Forelimb muscle (tissue), 1 donor: ENCODE measurements around the gene PLK4. TPM values are rescaled to one million over a fixed set of nuclear protein-coding genes. Genes with fewer than 3 reads are reported as not detected.
"Not testable (repeated sequence)": the region's sequence is repeated elsewhere in the genome, so short reads cannot be mapped to it uniquely, and the experiment has no call there.

Source experiments
- DNase-seq: peaks from one replicate; pipeline ENCODE4 v3.0.0-alpha.2; 2013; ENCODE audit warnings: low read depth
- polyA plus RNA-seq: library from polyadenylated mRNA; unstranded; fragments of 120-200 nt; gene quantifications from one replicate; pipeline ENCODE4 v1.2.1, GENCODE V29; 2013; ENCODE audit not compliant: insufficient read length

Gene PLK4
- polyA plus RNA-seq, 1 donor, result 8.9 TPM

DNA sequence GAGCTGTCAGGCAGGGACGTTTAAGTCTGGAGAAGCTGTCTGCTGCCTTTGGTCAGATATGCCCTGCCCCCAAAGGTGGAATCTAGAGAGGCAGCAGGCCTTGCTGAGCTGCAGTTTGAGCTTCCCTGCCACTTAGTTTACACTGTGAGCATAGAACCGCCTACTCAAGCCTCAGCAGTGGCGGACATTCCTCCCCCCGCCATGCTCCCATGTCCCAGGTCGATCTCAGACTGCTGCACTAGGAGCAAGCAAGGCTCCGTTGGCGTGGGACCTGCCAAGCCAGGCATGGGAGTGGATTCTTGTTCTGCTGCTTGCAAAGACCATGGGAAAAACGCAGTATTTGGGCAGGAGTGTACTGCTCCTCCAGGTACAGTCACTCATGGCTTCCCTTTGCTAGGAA is 24.3 kb downstream of the PLK4 start:
- no peak for DNase-seq

GRCh38 chr4:127916512-127916911 is 35.8 kb downstream of the PLK4 start:
- DNase-seq, result no peak

- DNase-seq, result no peak
Observed at GRCh38 chr4:127917151-127917550, 36.5 kb downstream of the PLK4 start.

DNA sequence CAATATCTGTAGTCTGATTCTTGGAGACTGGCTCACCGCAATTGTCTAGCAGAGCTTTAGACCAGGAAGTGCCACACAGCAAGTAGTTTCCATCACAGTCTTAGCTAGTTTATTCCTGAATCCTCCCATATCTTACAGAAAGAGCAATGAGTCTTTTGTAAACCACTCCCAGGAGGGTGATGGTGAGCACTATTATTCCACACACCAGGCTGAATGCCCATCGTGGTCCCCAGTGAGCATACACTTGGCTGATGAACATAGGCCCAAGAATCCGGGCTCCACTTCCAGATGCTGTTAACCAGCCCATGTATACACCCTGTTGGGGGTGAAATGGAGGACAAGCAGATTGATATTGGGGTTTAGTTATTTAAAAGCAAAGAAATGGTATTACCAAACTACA is 39.8 kb downstream of the PLK4 start:
- DNase-seq, result no peak

- DNase-seq, result no peak
Observed at GRCh38 chr4:127922226-127922625, 41.5 kb downstream of the PLK4 start.

DNA sequence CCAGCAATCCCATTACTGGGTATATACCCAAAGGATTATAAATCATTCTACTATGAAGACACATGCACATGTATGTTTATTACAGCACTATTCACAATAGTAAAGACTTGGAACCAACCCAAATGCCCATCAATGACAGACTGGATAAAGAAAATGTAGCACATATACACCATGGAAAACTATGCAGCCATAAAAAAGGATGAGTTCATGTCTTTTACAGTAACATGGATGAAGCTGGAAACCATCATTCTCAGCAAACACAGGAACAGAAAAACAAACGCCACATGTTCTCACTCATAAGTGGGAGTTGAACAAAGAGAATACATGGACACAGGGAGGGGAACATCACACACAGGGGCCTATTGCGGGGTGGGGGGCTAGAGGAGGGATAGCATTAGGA is 45.0 kb downstream of the PLK4 start:
- DNase-seq, result not testable (repeated sequence)

DNA sequence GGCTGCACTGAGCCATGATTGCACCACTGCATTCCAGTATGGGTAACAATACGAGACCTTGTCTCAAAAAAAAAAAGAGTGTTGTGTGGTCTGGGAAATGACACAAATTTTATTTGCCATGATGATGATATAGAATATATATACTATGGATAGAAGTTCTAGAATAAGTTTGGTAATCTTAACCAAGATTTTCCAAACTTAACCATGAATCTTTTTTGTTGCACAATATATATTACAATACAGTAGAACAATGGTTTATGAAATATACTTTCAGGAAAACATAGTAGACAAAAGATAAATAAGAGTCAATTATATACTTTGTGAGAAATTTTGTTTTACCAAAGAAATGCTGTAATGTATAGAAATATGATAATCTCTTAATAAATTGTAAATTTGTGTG is 49.5 kb downstream of the PLK4 start:
- no peak for DNase-seq

DNA sequence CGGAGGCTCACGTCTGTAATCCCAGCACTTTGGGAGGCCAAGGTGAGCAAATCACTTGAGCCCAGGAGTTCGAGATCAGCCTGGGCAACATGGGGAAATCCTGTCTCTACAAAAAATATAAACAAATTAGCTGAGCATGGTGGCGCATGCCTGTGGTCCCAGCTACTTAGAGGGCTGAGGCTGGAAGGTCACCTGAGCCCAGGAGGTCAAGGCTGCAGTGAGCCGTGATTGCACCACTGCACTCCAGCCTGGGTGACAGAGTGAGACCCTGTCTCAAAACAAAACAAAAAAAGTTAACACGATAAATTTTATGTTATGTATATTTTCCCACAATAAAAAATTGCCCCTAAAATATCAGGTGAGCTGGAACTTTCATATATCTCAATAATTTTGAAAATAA is 51.1 kb downstream of the PLK4 start:
- not testable (repeated sequence) for DNase-seq

DNA sequence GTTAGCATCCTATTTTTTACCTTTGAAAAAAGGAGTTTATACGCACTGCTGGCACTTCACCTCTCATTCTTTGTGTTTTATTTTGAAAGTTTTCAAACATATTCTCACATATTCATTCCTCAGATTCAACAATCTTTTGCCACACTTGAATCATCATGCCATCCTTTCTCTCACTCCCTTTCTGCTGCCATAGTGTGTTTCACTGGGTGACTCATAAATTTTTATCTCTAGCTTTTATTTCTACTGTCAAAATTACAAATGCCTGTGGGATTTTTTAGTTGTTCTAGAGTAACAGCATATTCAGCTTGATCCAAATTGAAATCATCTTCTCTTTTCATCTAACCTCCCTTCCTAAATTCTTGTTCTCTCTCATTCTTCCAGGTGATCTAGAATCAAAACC is 56.3 kb downstream of the PLK4 start:
- DNase-seq, result no peak

Other genes starting within 250 kb of the PLK4 start
- 8.1 TPM for gene INTU, start 247.9 kb upstream of the PLK4 start, polyA plus RNA-seq
- not detected for gene SLC25A31, start 150.5 kb upstream of the PLK4 start, polyA plus RNA-seq
- 9.0 TPM for gene HSPA4L, start 98.6 kb upstream of the PLK4 start, polyA plus RNA-seq
- gene MFSD8, start 84.3 kb downstream of the PLK4 start, polyA plus RNA-seq, result 15.4 TPM
- gene ABHD18, start 84.5 kb downstream of the PLK4 start, polyA plus RNA-seq, result 18.2 TPM
- gene LARP1B, start 180.4 kb downstream of the PLK4 start, polyA plus RNA-seq, result 23.3 TPM